Naive B cell (primary cell): Measurements from ENCODE around the gene XYLT1. TPM values are rescaled to one million over a fixed set of nuclear protein-coding genes. Genes with fewer than 3 reads are reported as not detected.

Source experiments
- ATAC-seq, 2 donors: fragments of 150-1000 bp; cut with Tn5 transposase; 2 replicates each; pipeline ENCODE4 v1.10.0; 2021; ENCODE audit warnings: low read depth in 2 of 2, mild to moderate bottlenecking in 2 of 2, moderate library complexity in 2 of 2
- DNase-seq: peaks from one replicate; pipeline ENCODE4 v3.0.0; 2022
- H3K27ac Mint-ChIP-seq, 6 donors: one replicate each; pipeline ENCODE4 v1.8.0; 2020 to 2022; ENCODE audit warnings: mild to moderate bottlenecking in 6 of 6, mixed read lengths in 6 of 6, moderate library complexity in 5 of 6, inconsistent platforms in 2 of 6
- H3K27me3 Mint-ChIP-seq, 3 donors: one replicate each; pipeline ENCODE4 v1.8.0; 2021 to 2022; ENCODE audit warnings: mixed read lengths in 3 of 3, mild to moderate bottlenecking in 1 of 3
- H3K36me3 Mint-ChIP-seq, 2 donors: one replicate each; pipeline ENCODE4 v1.8.0; 2020 to 2022; ENCODE audit warnings: mixed read lengths in 2 of 2, inconsistent platforms in 1 of 2, mild to moderate bottlenecking in 1 of 2
- H3K4me1 Mint-ChIP-seq, 3 donors: one replicate each; pipeline ENCODE4 v1.8.0; 2020 to 2022; ENCODE audit warnings: mixed read lengths in 3 of 3, inconsistent platforms in 1 of 3, mild to moderate bottlenecking in 1 of 3, moderate library complexity in 1 of 3
- H3K4me3 Mint-ChIP-seq, 8 donors: one replicate each; pipeline ENCODE4 v1.8.0; 2020 to 2022; ENCODE audit warnings: mild to moderate bottlenecking in 8 of 8, mixed read lengths in 8 of 8, moderate library complexity in 8 of 8, inconsistent platforms in 2 of 8
- H3K9me3 Mint-ChIP-seq, 7 donors: one replicate each; pipeline ENCODE4 v1.8.0; 2020 to 2022; ENCODE audit warnings: mixed read lengths in 7 of 7, mild to moderate bottlenecking in 5 of 7, inconsistent platforms in 2 of 7, moderate library complexity in 1 of 7
- polyA plus RNA-seq, 6 donors: library from polyadenylated mRNA; unstranded; fragments of 300-500 nt; fragmentation: Illumina TruSeq; gene quantifications; one replicate each; pipeline ENCODE4 v1.2.3, GENCODE V29; 2021; ENCODE audit warnings: low read depth in 6 of 6

Gene XYLT1
- polyA plus RNA-seq, 6 donors from 2014 or later = 1.7 to 8.7 (median 3.9) TPM

DNA sequence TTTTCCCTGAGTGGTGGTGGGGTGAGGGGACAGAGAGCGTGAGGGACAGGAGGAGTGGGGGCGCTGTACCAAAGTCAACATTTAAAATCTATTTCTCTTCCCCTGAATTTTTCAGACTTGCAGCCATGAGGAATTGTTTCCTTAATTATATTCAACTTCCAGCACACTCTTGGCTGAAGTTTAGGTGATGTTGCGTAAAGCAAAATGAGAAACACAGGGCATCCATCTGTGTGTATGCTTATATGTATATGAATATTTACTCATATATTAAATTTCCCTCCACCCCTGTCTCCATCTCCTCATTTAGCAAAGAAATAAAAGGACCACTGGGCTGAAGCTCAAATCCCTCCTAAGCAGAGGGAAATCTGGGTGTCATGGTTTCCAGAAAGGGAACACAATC, 218.1 kb downstream of the XYLT1 start:
- H3K9me3 Mint-ChIP-seq = no peaks in the 10 kb centered on the region
- H3K4me3 Mint-ChIP-seq = peak overlapping the region in 1 of 8 donors; percentile 22
- ATAC-seq = no peak
- no peaks in the 10 kb centered on the region for H3K27me3 Mint-ChIP-seq
- peaks cover 47 to 77% (median 49%) of the 10 kb centered on the region in 3 donors for H3K4me1 Mint-ChIP-seq
- H3K27ac Mint-ChIP-seq = no peak overlapping the region
- DNase-seq = no peak
- peaks cover 1 to 19% of the 10 kb centered on the region in 2 donors for H3K36me3 Mint-ChIP-seq

DNA sequence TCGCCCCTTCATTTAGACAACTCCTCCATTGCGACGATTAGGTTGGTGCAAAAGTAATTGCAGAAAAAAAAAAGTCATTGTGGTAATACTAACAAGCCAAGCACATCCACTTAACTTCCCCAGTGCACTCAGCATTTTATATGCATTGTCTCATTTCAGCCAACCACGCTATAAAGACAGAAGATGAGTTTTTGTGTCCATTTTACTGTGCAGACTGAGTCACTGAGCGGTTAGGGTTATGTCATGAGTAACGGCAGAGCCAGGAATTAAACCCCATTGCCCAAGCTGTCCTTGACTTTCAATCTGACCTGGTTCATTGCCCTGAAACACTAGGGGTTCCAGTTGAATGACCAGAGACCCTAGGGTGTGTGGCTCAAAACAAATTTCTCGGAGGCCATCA, 218.7 kb downstream of the XYLT1 start:
- Mint-ChIP-seq H3K27ac (no peak overlapping the region), H3K9me3 (no peaks in the 10 kb centered on the region)

DNA sequence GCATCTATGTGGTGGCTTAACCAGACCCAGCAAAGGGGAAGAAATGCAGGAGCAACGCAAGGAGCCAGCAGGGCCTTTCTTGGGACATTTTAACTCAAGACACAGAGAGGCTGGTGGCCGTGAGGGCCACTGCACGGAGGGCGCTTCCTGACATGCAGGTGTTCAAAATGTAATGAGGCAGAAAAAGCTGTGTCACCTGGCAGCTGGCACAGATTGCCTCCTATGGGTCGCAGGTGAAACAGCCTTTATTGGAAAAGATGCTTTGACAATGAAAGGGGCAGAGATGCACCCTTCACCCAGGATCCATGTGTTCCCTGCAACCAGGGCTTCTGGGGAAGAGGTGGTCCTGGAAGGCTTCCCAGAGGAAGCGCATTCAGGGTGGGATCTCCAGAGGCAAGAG, 219.3 kb downstream of the XYLT1 start:
- no peak for DNase-seq
- peak overlapping the region in 2 of 6 donors; percentile 40 to 72 for H3K27ac Mint-ChIP-seq
- H3K9me3 Mint-ChIP-seq = no peaks in the 10 kb centered on the region
- no peaks in the 10 kb centered on the region for H3K27me3 Mint-ChIP-seq
- peaks cover 0 to 19% of the 10 kb centered on the region in 2 donors for H3K36me3 Mint-ChIP-seq
- H3K4me1 Mint-ChIP-seq = peaks cover 52 to 83% (median 59%) of the 10 kb centered on the region in 3 donors
- H3K4me3 Mint-ChIP-seq = peak overlapping the region in 3 of 8 donors; percentile 8 to 72 (median 53)
- ATAC-seq = peak in 1 of 2 donors; percentile 16

More for the DNA sequence above, 218.7 kb downstream of the XYLT1 start:
- Mint-ChIP-seq H3K4me3 (no peak overlapping the region), H3K36me3 (peaks cover 0 to 19% of the 10 kb centered on the region in 2 donors), H3K4me1 (peaks cover 50 to 81% (median 53%) of the 10 kb centered on the region in 3 donors), H3K27me3 (no peaks in the 10 kb centered on the region)
- ATAC-seq (peak in 1 of 2 donors; percentile 18), DNase-seq (no peak)

DNA sequence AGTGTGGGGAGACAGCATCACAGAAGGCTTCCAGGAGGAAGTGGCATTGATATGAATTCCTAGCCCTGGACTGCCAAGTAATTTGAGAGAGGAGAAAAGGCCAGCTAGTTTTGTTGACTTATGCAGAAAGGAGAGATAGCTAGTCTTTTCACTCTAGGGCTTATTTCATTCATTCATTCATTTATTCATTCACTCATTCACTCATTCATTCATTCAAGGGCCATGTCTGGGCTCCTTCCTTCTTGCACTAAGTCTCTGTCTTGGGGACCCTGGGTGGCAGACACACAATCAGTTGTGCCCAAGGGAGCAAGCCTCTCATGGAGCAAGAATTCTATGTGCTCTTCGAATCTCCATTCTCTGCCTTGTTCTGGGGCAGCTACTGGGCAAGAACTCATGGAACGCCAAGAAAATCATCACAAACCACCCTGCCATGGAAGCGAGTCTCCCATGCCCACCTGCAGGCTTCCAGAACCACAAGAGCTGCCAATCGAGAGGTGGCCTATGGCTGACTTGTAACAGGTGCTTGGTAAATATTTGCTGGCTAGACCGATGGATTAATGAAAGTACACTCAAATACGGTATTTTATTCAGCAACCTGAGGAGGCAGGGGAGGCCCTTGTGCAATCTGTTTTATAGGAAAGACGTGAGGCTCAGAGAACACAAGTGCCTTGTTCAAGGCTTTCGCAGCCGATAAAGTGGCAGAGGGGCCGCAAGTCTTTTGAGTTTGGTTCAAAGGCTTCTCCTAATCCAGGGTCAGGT, 223.6 kb downstream of the XYLT1 start:
- Mint-ChIP-seq H3K27me3 (no peaks in the 10 kb centered on the region), H3K4me1 (peaks cover 52 to 76% (median 70%) of the 10 kb centered on the region in 3 donors), H3K9me3 (no peaks in the 10 kb centered on the region), H3K4me3 (peak overlapping the region in 1 of 8 donors; percentile 55), H3K27ac (peak overlapping the region in 4 of 6 donors; percentile 30 to 75 (median 62)), H3K36me3 (peaks cover 9 to 24% of the 10 kb centered on the region in 2 donors)
- DNase-seq (no peak), ATAC-seq (no peak)

DNA sequence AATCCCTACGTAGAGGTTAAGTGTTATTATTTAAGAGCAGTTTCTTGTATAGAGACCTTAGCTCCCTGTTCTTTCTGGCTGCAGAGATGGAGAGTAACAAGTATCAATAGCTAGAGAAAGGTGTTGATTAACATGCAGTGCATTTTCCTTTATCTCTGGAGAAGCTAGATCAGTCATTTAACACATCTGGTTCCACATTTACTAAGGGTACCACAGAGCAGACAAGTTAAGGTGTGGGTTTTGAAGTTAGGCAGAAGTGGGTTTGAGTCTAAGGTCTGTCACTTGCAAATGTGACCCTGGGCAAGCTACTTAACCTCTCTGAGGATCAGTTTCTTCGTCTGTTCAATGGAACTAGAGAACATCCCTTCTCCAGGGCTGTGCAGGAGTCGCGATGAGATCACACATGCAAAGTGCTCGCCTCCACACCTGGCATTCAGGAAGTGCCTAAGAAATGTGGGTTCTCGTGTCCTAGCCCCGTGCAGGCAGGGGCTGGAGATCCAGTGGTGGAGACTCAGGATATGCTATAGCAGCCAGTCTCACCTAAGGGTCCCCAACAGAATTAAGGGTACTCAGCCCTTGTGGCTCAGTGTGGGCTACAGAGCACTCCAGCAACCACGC, 224.4 kb downstream of the XYLT1 start:
- ATAC-seq (no peak), DNase-seq (no peak)
- Mint-ChIP-seq H3K36me3 (peaks cover 15 to 31% of the 10 kb centered on the region in 2 donors), H3K4me1 (peaks cover 47 to 75% (median 62%) of the 10 kb centered on the region in 3 donors), H3K4me3 (no peak overlapping the region), H3K9me3 (no peaks in the 10 kb centered on the region), H3K27ac (peak overlapping the region in 3 of 6 donors; percentile 17 to 75 (median 60)), H3K27me3 (no peaks in the 10 kb centered on the region)

DNA sequence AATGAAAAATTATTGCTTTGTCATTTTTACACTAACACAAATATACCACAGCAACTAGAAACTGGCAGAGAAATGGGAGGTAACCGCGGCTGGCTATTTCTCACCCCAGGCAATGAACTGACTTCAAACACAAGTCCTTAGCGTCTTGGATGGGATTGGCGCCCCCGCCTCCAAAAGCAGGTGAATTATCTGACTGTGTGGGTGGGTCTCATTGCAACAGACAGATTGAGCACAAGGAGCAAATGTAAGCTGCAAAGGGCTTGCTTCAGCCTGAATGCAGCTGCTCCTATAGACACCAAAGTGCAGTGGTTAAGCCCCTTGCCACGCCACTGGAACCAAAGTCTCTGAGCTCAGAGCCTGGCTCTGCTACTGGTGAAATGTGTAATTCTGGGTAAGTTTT, 225.0 kb downstream of the XYLT1 start:
- Mint-ChIP-seq H3K36me3 (peaks cover 17 to 33% of the 10 kb centered on the region in 2 donors), H3K4me1 (peaks cover 43 to 71% (median 56%) of the 10 kb centered on the region in 3 donors), H3K9me3 (no peaks in the 10 kb centered on the region), H3K27ac (peak overlapping the region in 1 of 6 donors; percentile 60), H3K4me3 (no peak overlapping the region), H3K27me3 (no peaks in the 10 kb centered on the region)
- ATAC-seq = no peak
- no peak for DNase-seq

DNA sequence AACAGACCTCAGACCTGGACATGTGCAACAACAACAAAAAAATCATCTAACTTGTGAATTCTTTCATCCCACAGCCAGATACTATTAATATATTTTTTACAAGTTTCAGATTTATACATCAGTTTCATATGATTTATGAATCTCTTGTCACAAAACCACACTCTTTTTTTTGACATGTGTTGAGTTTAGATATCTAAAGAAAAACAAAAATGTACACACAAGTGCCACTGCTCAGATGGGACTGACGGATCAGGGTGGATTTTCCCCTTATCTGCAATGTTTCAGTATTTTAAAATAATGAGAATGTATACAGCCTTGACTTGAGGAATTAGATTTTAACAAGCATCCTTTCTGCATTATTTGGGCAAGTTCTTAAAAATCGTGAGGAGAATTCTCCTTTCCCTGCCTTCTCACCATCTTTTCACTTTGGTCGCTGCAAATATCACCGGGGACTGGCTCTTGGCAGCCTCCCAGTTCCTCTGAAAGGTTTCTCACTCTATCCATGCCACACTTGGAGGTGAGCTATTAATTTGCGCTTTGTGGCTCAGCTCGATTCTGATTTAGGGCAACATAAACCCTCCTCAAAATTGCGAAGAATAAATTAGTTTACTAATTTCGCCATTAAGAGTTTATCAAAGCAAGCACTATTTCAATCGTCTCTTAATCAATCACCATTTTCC, 225.7 kb downstream of the XYLT1 start:
- DNase-seq = no peak
- Mint-ChIP-seq H3K36me3 (peaks cover 22 to 27% of the 10 kb centered on the region in 2 donors), H3K27me3 (no peaks in the 10 kb centered on the region), H3K4me3 (peak overlapping the region in 1 of 8 donors; percentile 69), H3K9me3 (peaks cover 0 to 2% (median 0%) of the 10 kb centered on the region in 7 donors), H3K4me1 (peaks cover 46 to 69% (median 60%) of the 10 kb centered on the region in 3 donors), H3K27ac (peak overlapping the region in 2 of 6 donors; percentile 1 to 66)
- ATAC-seq = no peak

DNA sequence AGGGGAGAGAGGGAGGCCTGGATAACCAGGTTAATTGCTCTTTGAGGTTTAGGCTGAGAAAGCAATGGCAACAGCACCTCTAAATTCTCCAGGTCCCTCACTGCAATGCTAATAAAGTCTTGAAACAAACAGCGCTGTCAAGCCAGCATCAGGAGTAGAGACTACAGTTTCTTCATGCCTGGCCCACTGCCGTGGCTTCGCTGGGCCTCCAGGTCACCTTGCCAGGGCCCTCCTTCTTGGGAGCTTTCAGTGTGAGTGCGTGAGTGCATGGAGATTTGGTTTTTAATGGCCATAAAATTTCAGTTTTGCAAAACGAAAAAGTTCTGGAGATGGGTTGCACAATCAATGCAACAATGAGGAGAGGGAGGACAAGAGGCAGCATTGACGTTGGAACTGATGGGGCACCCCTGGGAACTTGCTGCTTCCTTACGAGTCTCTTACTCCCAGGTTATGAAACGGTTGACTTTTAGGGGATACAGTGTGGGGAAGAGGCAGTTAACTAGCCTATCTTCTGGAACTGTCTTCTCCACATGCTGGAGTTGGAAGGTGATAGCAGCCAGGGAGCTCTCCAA, 229.4 kb downstream of the XYLT1 start:
- Mint-ChIP-seq H3K9me3 (peaks cover 0 to 12% (median 0%) of the 10 kb centered on the region in 7 donors), H3K36me3 (peaks cover 18 to 32% of the 10 kb centered on the region in 2 donors), H3K27ac (peak overlapping the region in 2 of 6 donors; percentile 23 to 57), H3K27me3 (no peaks in the 10 kb centered on the region), H3K4me1 (peaks cover 60 to 76% (median 70%) of the 10 kb centered on the region in 3 donors), H3K4me3 (no peak overlapping the region)
- no peak for DNase-seq
- no peak for ATAC-seq

DNA sequence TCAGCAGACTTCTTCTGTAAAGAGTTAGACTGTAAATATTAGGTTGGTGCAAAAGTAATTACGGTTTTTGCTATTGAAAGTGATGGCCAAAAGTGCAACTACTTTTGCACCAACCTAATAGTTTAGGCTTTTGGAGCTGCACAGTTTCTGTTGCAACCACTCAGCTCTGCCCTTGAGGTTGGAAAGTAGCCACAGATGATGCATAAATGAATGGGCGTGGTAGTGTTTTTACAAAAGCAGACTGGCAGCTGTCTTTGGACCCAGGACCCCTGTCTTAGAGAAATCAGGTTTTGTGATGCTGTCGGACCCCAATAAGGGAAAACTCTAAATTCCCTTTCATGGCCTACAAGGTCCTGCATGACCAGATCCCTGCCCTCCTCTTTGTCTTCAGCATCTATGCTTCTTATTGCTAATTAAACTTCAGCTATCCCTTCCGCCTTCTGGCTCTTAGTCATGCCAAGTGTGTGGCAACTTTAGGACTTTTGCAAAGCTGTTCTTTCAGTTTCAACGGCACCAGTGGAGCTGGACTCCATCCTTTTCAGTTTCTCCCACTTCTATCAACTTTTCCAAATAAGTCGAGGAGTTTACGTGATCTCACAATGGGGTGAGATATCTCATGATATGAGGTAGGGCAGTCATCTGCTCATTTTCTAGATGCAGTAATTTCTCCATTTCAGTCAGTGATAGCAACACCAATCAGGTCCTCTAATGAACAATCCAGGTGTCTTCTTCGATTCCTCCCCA, 232.3 kb downstream of the XYLT1 start:
- ATAC-seq = no peak
- Mint-ChIP-seq H3K4me1 (peaks cover 54 to 78% (median 63%) of the 10 kb centered on the region in 3 donors), H3K27me3 (no peaks in the 10 kb centered on the region), H3K27ac (peak overlapping the region in 4 of 6 donors; percentile 1 to 89 (median 38)), H3K36me3 (peaks cover 18 to 30% of the 10 kb centered on the region in 2 donors), H3K4me3 (peak overlapping the region in 2 of 8 donors; percentile 4 to 17), H3K9me3 (peaks cover 0 to 12% (median 0%) of the 10 kb centered on the region in 7 donors)
- DNase-seq = no peak

DNA sequence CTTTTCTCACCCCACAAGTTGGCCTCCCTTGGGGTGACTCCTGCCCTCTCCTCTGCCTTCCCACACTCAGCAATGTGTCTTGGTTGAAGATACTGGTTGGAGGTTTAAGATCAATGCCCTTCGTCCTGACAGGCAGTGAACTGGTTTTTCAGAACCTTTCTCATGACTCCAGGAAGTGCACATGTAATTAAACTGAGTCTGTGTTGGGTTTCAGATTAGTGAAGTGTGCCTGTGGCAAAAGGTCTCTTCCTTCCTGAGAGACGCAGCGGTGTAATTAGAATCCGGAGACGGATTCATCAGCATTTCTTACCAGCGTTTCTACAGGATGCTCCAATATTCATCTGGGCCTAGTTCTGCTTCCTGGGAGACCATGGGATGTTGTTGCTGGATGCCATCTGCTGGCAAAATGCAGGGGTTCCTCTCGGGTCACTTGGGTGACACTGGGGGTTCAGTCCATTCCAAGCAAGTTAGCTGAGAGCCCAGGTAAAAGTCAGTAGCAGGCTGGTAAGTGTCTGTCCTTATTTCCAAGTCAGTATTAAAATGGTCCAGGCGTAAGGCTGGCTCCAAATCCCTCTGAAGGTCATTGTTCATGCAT, 233.3 kb downstream of the XYLT1 start:
- peak in 1 of 2 donors; percentile 36 for ATAC-seq
- H3K4me3 Mint-ChIP-seq = peak overlapping the region in 7 of 8 donors; percentile 7 to 79 (median 53)
- peaks cover 55 to 76% (median 57%) of the 10 kb centered on the region in 3 donors for H3K4me1 Mint-ChIP-seq

DNA sequence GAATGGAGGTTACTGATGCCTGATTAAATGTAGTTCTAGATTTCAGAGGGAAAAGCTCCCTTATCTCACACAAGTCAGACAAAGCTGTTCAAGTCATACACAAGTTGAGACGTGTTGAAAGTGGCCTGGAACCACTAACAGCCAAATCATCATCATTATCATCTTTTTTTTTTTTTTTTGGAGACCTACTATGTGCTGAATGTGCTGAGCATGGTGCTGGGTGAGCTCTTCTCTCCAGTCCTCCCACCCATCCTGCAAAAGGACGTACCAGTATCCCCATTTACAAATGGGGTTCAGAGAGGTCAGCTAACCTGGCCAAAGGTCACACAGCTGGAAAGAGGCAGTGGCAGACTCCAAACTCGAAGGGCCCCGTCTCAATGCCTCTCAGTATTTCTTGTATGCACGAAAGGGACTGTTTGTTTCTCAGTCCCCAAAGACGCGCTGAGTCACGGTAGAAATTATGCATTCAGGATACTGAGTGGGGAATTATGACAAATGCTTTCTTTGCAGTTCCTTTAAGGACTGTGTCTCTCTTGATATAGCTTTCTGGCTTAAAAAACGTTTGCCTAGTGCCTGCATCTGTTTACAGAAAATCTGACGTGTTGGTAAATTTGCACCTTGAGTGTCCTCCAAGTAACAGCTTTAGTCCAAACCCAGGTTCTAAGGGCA, 235.5 kb downstream of the XYLT1 start:
- Mint-ChIP-seq H3K36me3 (peaks cover 9 to 31% of the 10 kb centered on the region in 2 donors), H3K27me3 (no peaks in the 10 kb centered on the region), H3K9me3 (peaks cover 0 to 17% (median 0%) of the 10 kb centered on the region in 7 donors), H3K4me3 (peak overlapping the region in 1 of 8 donors; percentile 6), H3K27ac (peak overlapping the region in 1 of 6 donors; percentile 55), H3K4me1 (peaks cover 55 to 67% (median 59%) of the 10 kb centered on the region in 3 donors)
- no peak for ATAC-seq
- DNase-seq = no peak

More for the DNA sequence above, 233.3 kb downstream of the XYLT1 start:
- Mint-ChIP-seq H3K36me3 (peaks cover 11 to 30% of the 10 kb centered on the region in 2 donors), H3K27ac (peak overlapping the region; percentile 12 to 93 (median 73)), H3K9me3 (peaks cover 0 to 12% (median 0%) of the 10 kb centered on the region in 7 donors), H3K27me3 (no peaks in the 10 kb centered on the region)
- no peak for DNase-seq
